Measurements from ENCODE around the gene AOPEP.

Gene AOPEP

GRCh38 chr9:94923326-94924089, 197.0 kb downstream of the AOPEP start:
- no peak for DNase-seq (ENCODE audit: low spot score)
- no peak for TF ChIP-seq CTCF (IDR thresholded peaks at IDR 0.05; ENCODE audit: extremely low read depth, insufficient read depth, missing control alignments)
- in situ Hi-C loops (cut with MboI; ENCODE audit: low pct_unique_long_range_greater_than_20kb, low sequenced_read_pairs, unreplicated experiment) = no loop called here

GRCh38 chr9:94925751-94926430, 199.4 kb downstream of the AOPEP start:
- DNase-seq (ENCODE audit: low spot score) = no peak
- in situ Hi-C loops (cut with MboI; ENCODE audit: low pct_unique_long_range_greater_than_20kb, low sequenced_read_pairs, unreplicated experiment) = no loop called here
- no peak for TF ChIP-seq CTCF (IDR thresholded peaks at IDR 0.05; ENCODE audit: extremely low read depth, insufficient read depth, missing control alignments)

- no peak for TF ChIP-seq CTCF (IDR thresholded peaks at IDR 0.05; ENCODE audit: extremely low read depth, insufficient read depth, missing control alignments)
- in situ Hi-C loops (cut with MboI; ENCODE audit: low pct_unique_long_range_greater_than_20kb, low sequenced_read_pairs, unreplicated experiment) = no loop called here
These were observed 199.9 kb downstream of the AOPEP start for GRCh38 chr9:94926431-94926800.

GRCh38 chr9:94927048-94927761, 200.7 kb downstream of the AOPEP start:
- no peak for DNase-seq (ENCODE audit: low spot score)
- no peak for TF ChIP-seq CTCF (IDR thresholded peaks at IDR 0.05; ENCODE audit: extremely low read depth, insufficient read depth, missing control alignments)
- in situ Hi-C loops (cut with MboI; ENCODE audit: low pct_unique_long_range_greater_than_20kb, low sequenced_read_pairs, unreplicated experiment) = no loop called here

More at GRCh38 chr9:94926431-94926800, 199.9 kb downstream of the AOPEP start:
- no peak for DNase-seq (ENCODE audit: low spot score)

- in situ Hi-C loops (cut with MboI; ENCODE audit: low pct_unique_long_range_greater_than_20kb, low sequenced_read_pairs, unreplicated experiment) = no loop called here
- no peak for TF ChIP-seq CTCF (IDR thresholded peaks at IDR 0.05; ENCODE audit: extremely low read depth, insufficient read depth, missing control alignments)
- no peak for DNase-seq (ENCODE audit: low spot score)
These were observed 201.5 kb downstream of the AOPEP start for GRCh38 chr9:94927762-94928670.

All from GM13977 (cell line).